Measurements from ENCODE around the gene PRDM16. TPM values are rescaled to one million over a fixed set of nuclear protein-coding genes. Genes with fewer than 3 reads are reported as not detected.

Gene PRDM16
- total RNA-seq, 1 experiment from 2014 or later: 5.3 TPM

GRCh38 chr1:3331564-3331963 is 262.6 kb downstream of the PRDM16 start:
- Mint-ChIP-seq H3K9me3 (ENCODE audit: unreplicated experiment) (no peaks in the 10 kb centered on the region), H3K4me1 (ENCODE audit: low read depth, unreplicated experiment) (no peaks in the 10 kb centered on the region), H3K36me3 (ENCODE audit: insufficient read depth, unreplicated experiment) (no peaks in the 10 kb centered on the region), H3K4me3 (ENCODE audit: unreplicated experiment) (no peak overlapping the region), H3K27ac (ENCODE audit: unreplicated experiment) (no peak overlapping the region), H3K27me3 (ENCODE audit: insufficient read depth, unreplicated experiment) (no peaks in the 10 kb centered on the region)
- TF ChIP-seq CTCF (IDR thresholded peaks at IDR 0.05; ENCODE audit: insufficient read depth in 1 of 2, low read depth in 1 of 2, low read length in 1 of 2, severe bottlenecking in 1 of 2, unreplicated experiment in 1 of 2): no peak
- no peak for DNase-seq
- no TSS peak for BruUV-seq (replicated peaks)
- Histone ChIP-seq H3K4me1 (peaks cover 15% of the 10 kb centered on the region), H3K27me3 (replicated peaks; ENCODE audit: control insufficient read depth, insufficient read depth, low read length) (no peaks in the 10 kb centered on the region), H3K4me3 (ENCODE audit: low read depth, low read length) (no peak overlapping the region), H3K9me3 (no peaks in the 10 kb centered on the region), H3K36me3 (ENCODE audit: control insufficient read depth, insufficient read depth, low read length) (no peaks in the 10 kb centered on the region)
- CTCF ChIA-PET: no interaction called here
- intact Hi-C loops (cut with micrococcal nuclease; ENCODE audit: unreplicated experiment): no loop called here
- POLR2A ChIA-PET: no interaction called here

- Mint-ChIP-seq H3K4me1 (ENCODE audit: low read depth, unreplicated experiment) (no peaks in the 10 kb centered on the region), H3K36me3 (ENCODE audit: insufficient read depth, unreplicated experiment) (no peaks in the 10 kb centered on the region), H3K9me3 (ENCODE audit: unreplicated experiment) (no peaks in the 10 kb centered on the region), H3K27me3 (ENCODE audit: insufficient read depth, unreplicated experiment) (no peaks in the 10 kb centered on the region), H3K27ac (ENCODE audit: unreplicated experiment) (no peak overlapping the region), H3K4me3 (ENCODE audit: unreplicated experiment) (no peak overlapping the region)
- ChIA-PET CTCF (no interaction called here), POLR2A (no interaction called here)
- H3K36me3 ChIP-seq (ENCODE audit: control insufficient read depth, insufficient read depth, low read length): no peaks in the 10 kb centered on the region
- no peaks in the 10 kb centered on the region for H3K27me3 ChIP-seq (replicated peaks; ENCODE audit: control insufficient read depth, insufficient read depth, low read length)
- H3K9me3 ChIP-seq: no peaks in the 10 kb centered on the region
- BruUV-seq (replicated peaks): no TSS peak
- TF ChIP-seq CTCF (IDR thresholded peaks at IDR 0.05; ENCODE audit: insufficient read depth in 1 of 2, low read depth in 1 of 2, low read length in 1 of 2, severe bottlenecking in 1 of 2, unreplicated experiment in 1 of 2): no peak
- H3K4me3 ChIP-seq (ENCODE audit: low read depth, low read length): no peak overlapping the region
- peaks cover 13% of the 10 kb centered on the region for H3K4me1 ChIP-seq
- no peak for DNase-seq
- intact Hi-C loops (cut with micrococcal nuclease; ENCODE audit: unreplicated experiment): no loop called here
These were observed 263.0 kb downstream of the PRDM16 start for GRCh38 chr1:3332043-3332442.

- TF ChIP-seq CTCF (IDR thresholded peaks at IDR 0.05; ENCODE audit: insufficient read depth in 1 of 2, low read depth in 1 of 2, low read length in 1 of 2, severe bottlenecking in 1 of 2, unreplicated experiment in 1 of 2): no peak
- Histone ChIP-seq H3K4me1 (peaks cover 19% of the 10 kb centered on the region), H3K27me3 (replicated peaks; ENCODE audit: control insufficient read depth, insufficient read depth, low read length) (no peaks in the 10 kb centered on the region), H3K9me3 (no peaks in the 10 kb centered on the region), H3K36me3 (ENCODE audit: control insufficient read depth, insufficient read depth, low read length) (no peaks in the 10 kb centered on the region), H3K4me3 (ENCODE audit: low read depth, low read length) (no peak overlapping the region)
- no peaks in the 10 kb centered on the region for H3K36me3 Mint-ChIP-seq (ENCODE audit: insufficient read depth, unreplicated experiment)
- ChIA-PET POLR2A (no interaction called here), CTCF (no interaction called here)
- no peaks in the 10 kb centered on the region for H3K27me3 Mint-ChIP-seq (ENCODE audit: insufficient read depth, unreplicated experiment)
- H3K4me1 Mint-ChIP-seq (ENCODE audit: low read depth, unreplicated experiment): no peaks in the 10 kb centered on the region
- no peak overlapping the region for H3K4me3 Mint-ChIP-seq (ENCODE audit: unreplicated experiment)
- no peaks in the 10 kb centered on the region for H3K9me3 Mint-ChIP-seq (ENCODE audit: unreplicated experiment)
- intact Hi-C loops (cut with micrococcal nuclease; ENCODE audit: unreplicated experiment): no loop called here
- DNase-seq: no peak
- BruUV-seq (replicated peaks): no TSS peak
- H3K27ac Mint-ChIP-seq (ENCODE audit: unreplicated experiment): no peak overlapping the region
These were observed 263.7 kb downstream of the PRDM16 start for GRCh38 chr1:3332662-3333061.
